Suprapubic skin (tissue), 4 donors: Measurements from ENCODE around the gene MYO5C.

Source experiments
- CTCF ChIP-seq, 2 donors: fragments of 200-600 bp in 1 of 2; fragments of 450-650 bp in 1 of 2; sonication (generic) in 1 of 2; IDR thresholded peaks; one replicate each; pipeline ENCODE4 v1.5.1; 2016 to 2019; ENCODE audit warnings: antibody characterized with exemption in 2 of 2, mild to moderate bottlenecking in 1 of 2, moderate library complexity in 1 of 2
- EP300 ChIP-seq: sonication (generic); formaldehyde crosslinking; IDR thresholded peaks from one replicate; pipeline ENCODE4 v1.6.1; 2017; ENCODE audit warnings: antibody characterized with exemption
- POLR2A ChIP-seq, 2 donors: fragments of 450-650 bp; IDR thresholded peaks; one replicate each; pipeline ENCODE4 v1.6.1; 2017; ENCODE audit warnings: antibody characterized with exemption in 2 of 2, mild to moderate bottlenecking in 2 of 2, moderate library complexity in 2 of 2
- POLR2AphosphoS5 ChIP-seq, 3 donors: sonication (generic); formaldehyde crosslinking; IDR thresholded peaks; one replicate each; pipeline ENCODE4 v1.6.1; 2017; ENCODE audit warnings: antibody characterized with exemption in 3 of 3

DNA sequence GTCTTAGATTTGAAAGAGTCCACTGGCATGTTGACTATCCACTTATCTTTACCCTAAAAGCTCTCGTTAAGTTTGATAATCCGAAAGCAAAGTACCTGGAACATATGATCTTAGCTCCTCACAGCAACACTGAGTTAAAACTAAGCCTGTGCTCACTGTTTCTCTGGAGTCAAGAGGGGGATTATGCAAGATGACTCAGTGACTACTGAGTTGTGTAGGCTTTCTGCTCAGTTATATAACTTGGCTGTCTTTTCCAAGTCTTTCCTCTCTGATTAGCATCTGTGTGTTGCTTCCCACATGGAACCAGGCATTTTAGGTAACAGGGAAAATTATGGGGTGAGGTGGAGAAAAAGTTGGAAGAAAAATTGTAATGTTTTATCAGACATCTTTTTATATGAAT lies 31.2 kb upstream of the MYO5C start:
- TF ChIP-seq CTCF (IDR thresholded peaks at IDR 0.05): no peak
- TF ChIP-seq EP300: no peak
- TF ChIP-seq POLR2A (IDR thresholded peaks at IDR 0.05): no peak
- no peak for TF ChIP-seq POLR2AphosphoS5 (IDR thresholded peaks at IDR 0.05)
